Stimulated activated CD8-positive, alpha-beta memory T cell treated with anti-CD3 and anti-CD28 coated beads, Interleukin-2, amount 100 ng/mL, for 1 hour (primary cell): ENCODE measurements around the gene TOPBP1.
"Not testable (repeated sequence)": the region's sequence is repeated elsewhere in the genome, so short reads cannot be mapped to it uniquely, and the experiment has no call there.

Experiments
- DNase-seq, 2 donors: peaks; one replicate each; pipeline ENCODE4 v3.0.0-alpha.2; 2020; ENCODE audit warnings: low read depth in 2 of 2

The TOPBP1 gene

GRCh38 chr3:133572158-133573053 lies 89.3 kb downstream of the TOPBP1 start:
- DNase-seq = no peak

- no peak for DNase-seq
Measured at GRCh38 chr3:133570937-133571320, 90.8 kb downstream of the TOPBP1 start.

- no peak for DNase-seq
Measured at GRCh38 chr3:133570139-133570936, 91.4 kb downstream of the TOPBP1 start.

- no peak for DNase-seq
Measured at GRCh38 chr3:133568294-133569014, 93.3 kb downstream of the TOPBP1 start.

- no peak for DNase-seq
Measured at GRCh38 chr3:133563816-133564215, 97.9 kb downstream of the TOPBP1 start.

GRCh38 chr3:133563186-133563591 lies 98.6 kb downstream of the TOPBP1 start:
- DNase-seq = no peak

- DNase-seq = no peak
Measured at GRCh38 chr3:133562376-133562775, 99.4 kb downstream of the TOPBP1 start.

- no peak for DNase-seq
Measured at GRCh38 chr3:133561679-133562078, 100.1 kb downstream of the TOPBP1 start.

- DNase-seq = not testable (repeated sequence)
Measured at GRCh38 chr3:133551589-133551988, 110.2 kb downstream of the TOPBP1 start.
